ENCODE results near the gene TTLL11. TPM values are rescaled to one million over a fixed set of nuclear protein-coding genes. Genes with fewer than 3 reads are reported as not detected.

Gene TTLL11
- total and polyA plus RNA-seq, 7 experiments from 2014 or later: 3.0 to 8.6 (median 4.4) TPM

- H3K4me3 ChIP-seq (ENCODE audit: low read length): no peak overlapping the region
- H3K36me3 Mint-ChIP-seq: peaks cover 0 to 16% (median 7%) of the 10 kb centered on the region in 5 donors
- H3K27ac ChIP-seq (ENCODE audit: low read depth, low read length): no peak overlapping the region
- H3K9me3 ChIP-seq (ENCODE audit: control insufficient read depth in 2 of 3, low read length in 3 of 3): no peaks in the 10 kb centered on the region
- peak overlapping the region in 1 of 9 donors; percentile 15 for H3K27ac Mint-ChIP-seq
- H3K4me3 Mint-ChIP-seq: no peak overlapping the region
- DNase-seq (no peak), ATAC-seq (no peak)
- ChIA-PET CTCF (interaction anchor here (0.6 kb wide), 1 partner anchor 469 kb away, joined by 3 read pairs; no protein-coding TSS in a partner anchor), POLR2A (no interaction called here)
- H3K4me1 Mint-ChIP-seq: no peaks in the 10 kb centered on the region
- no peaks in the 10 kb centered on the region for H3K27me3 Mint-ChIP-seq
- H3K4me1 ChIP-seq (ENCODE audit: control insufficient read depth in 2 of 2, insufficient read depth in 2 of 2, low read length in 2 of 2): no peaks in the 10 kb centered on the region
- H3K9me3 Mint-ChIP-seq: peaks cover 0 to 2% (median 0%) of the 10 kb centered on the region in 11 donors
- intact Hi-C loops (cut with micrococcal nuclease): no loop called here
- no peaks in the 10 kb centered on the region for H3K36me3 ChIP-seq (ENCODE audit: control insufficient read depth in 2 of 3, insufficient read depth in 3 of 3, low read length in 3 of 3)
- H3K27me3 ChIP-seq (ENCODE audit: control insufficient read depth in 2 of 2, insufficient read depth in 2 of 2, low read length in 2 of 2): no peaks in the 10 kb centered on the region
These were observed 147.3 kb downstream of the TTLL11 start for GRCh38 chr9:121945849-121946248.

- Histone ChIP-seq H3K9me3 (ENCODE audit: control insufficient read depth in 2 of 3, low read length in 3 of 3) (no peaks in the 10 kb centered on the region), H3K4me1 (ENCODE audit: control insufficient read depth in 2 of 2, insufficient read depth in 2 of 2, low read length in 2 of 2) (no peaks in the 10 kb centered on the region), H3K27ac (ENCODE audit: low read depth, low read length) (no peak overlapping the region), H3K27me3 (ENCODE audit: control insufficient read depth in 2 of 2, insufficient read depth in 2 of 2, low read length in 2 of 2) (no peaks in the 10 kb centered on the region), H3K36me3 (ENCODE audit: control insufficient read depth in 2 of 3, insufficient read depth in 3 of 3, low read length in 3 of 3) (no peaks in the 10 kb centered on the region), H3K4me3 (ENCODE audit: low read length) (no peak overlapping the region)
- Mint-ChIP-seq H3K27me3 (no peaks in the 10 kb centered on the region), H3K9me3 (peaks cover 0 to 2% (median 0%) of the 10 kb centered on the region in 11 donors), H3K4me3 (no peak overlapping the region), H3K36me3 (peaks cover 0 to 16% (median 7%) of the 10 kb centered on the region in 5 donors), H3K27ac (no peak overlapping the region), H3K4me1 (no peaks in the 10 kb centered on the region)
- ChIA-PET CTCF (no interaction called here), POLR2A (no interaction called here)
- no peak for ATAC-seq
- DNase-seq: no peak
- intact Hi-C loops (cut with micrococcal nuclease): no loop called here
These were observed 147.8 kb downstream of the TTLL11 start for GRCh38 chr9:121945281-121945680.

- Mint-ChIP-seq H3K27ac (no peak overlapping the region), H3K9me3 (peaks cover 0 to 2% (median 0%) of the 10 kb centered on the region in 11 donors), H3K4me1 (no peaks in the 10 kb centered on the region), H3K36me3 (peaks cover 0 to 16% (median 7%) of the 10 kb centered on the region in 5 donors), H3K27me3 (no peaks in the 10 kb centered on the region), H3K4me3 (no peak overlapping the region)
- Histone ChIP-seq H3K27ac (ENCODE audit: low read depth, low read length) (no peak overlapping the region), H3K9me3 (ENCODE audit: control insufficient read depth in 2 of 3, low read length in 3 of 3) (no peaks in the 10 kb centered on the region), H3K4me1 (ENCODE audit: control insufficient read depth in 2 of 2, insufficient read depth in 2 of 2, low read length in 2 of 2) (no peaks in the 10 kb centered on the region), H3K27me3 (ENCODE audit: control insufficient read depth in 2 of 2, insufficient read depth in 2 of 2, low read length in 2 of 2) (no peaks in the 10 kb centered on the region), H3K4me3 (ENCODE audit: low read length) (no peak overlapping the region), H3K36me3 (ENCODE audit: control insufficient read depth in 2 of 3, insufficient read depth in 3 of 3, low read length in 3 of 3) (no peaks in the 10 kb centered on the region)
- ChIA-PET CTCF (no interaction called here), POLR2A (no interaction called here)
- ATAC-seq (no peak), DNase-seq (no peak)
- intact Hi-C loops (cut with micrococcal nuclease): no loop called here
These were observed 148.4 kb downstream of the TTLL11 start for GRCh38 chr9:121944711-121945191.

DNA sequence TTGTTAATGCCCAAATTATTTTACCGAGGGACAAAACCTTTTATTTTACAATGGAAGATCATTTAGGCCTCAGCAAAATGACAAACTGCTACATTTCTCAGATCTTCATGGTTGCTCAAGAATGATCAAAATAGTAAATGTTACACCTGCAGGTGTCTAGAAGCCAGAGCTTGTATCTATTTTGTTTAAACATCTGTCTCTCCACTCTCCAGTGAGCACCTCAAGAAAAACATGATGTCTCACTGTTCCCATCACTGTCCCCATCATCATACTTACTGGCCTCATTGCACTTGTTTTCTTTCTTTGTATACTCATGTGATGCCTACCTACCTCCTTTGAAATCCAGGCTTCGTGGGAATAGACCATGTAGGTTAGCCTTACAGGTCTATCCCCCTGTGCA lies 149.6 kb downstream of the TTLL11 start:
- H3K27ac ChIP-seq (ENCODE audit: low read depth, low read length): no peak overlapping the region
- no peaks in the 10 kb centered on the region for H3K4me1 ChIP-seq (ENCODE audit: control insufficient read depth in 2 of 2, insufficient read depth in 2 of 2, low read length in 2 of 2)
- no peak overlapping the region for H3K4me3 ChIP-seq (ENCODE audit: low read length)
- ATAC-seq: no peak
- no peaks in the 10 kb centered on the region for H3K36me3 ChIP-seq (ENCODE audit: control insufficient read depth in 2 of 3, insufficient read depth in 3 of 3, low read length in 3 of 3)
- no peak for DNase-seq
- Mint-ChIP-seq H3K4me1 (no peaks in the 10 kb centered on the region), H3K27ac (no peak overlapping the region), H3K27me3 (no peaks in the 10 kb centered on the region), H3K36me3 (peaks cover 0 to 16% (median 7%) of the 10 kb centered on the region in 5 donors), H3K9me3 (peaks cover 0 to 2% (median 0%) of the 10 kb centered on the region in 11 donors), H3K4me3 (no peak overlapping the region)
- CTCF ChIA-PET: no interaction called here
- H3K9me3 ChIP-seq (ENCODE audit: control insufficient read depth in 2 of 3, low read length in 3 of 3): no peaks in the 10 kb centered on the region
- no peaks in the 10 kb centered on the region for H3K27me3 ChIP-seq (ENCODE audit: control insufficient read depth in 2 of 2, insufficient read depth in 2 of 2, low read length in 2 of 2)
- intact Hi-C loops (cut with micrococcal nuclease): no loop called here
- POLR2A ChIA-PET: no interaction called here

DNA sequence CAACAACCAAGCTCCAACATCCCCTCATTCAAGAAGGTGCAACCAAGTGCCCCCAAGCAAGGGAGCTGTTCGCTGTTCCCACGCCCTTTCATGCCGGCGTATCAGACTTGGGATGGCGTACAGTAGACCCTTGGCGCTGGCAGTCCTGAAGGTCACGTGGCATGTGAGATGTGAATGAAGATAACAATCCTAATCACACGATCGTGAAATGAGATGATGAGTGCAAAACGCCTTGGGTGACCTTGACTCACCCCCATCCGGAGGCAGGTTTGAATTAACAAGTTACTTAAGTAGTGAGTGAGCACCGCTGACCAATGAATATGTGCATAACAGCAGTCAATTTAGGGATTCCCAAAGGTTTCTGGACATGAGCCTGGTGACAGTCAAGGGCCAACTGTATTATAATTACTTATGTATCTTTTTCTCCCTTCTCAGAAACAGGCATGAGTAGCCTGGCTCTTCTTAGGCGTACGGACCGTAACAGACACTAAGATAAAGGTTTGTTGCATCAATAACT lies 150.2 kb downstream of the TTLL11 start:
- Mint-ChIP-seq H3K27ac (no peak overlapping the region), H3K9me3 (peaks cover 0 to 2% (median 0%) of the 10 kb centered on the region in 11 donors), H3K4me3 (no peak overlapping the region), H3K4me1 (no peaks in the 10 kb centered on the region), H3K36me3 (peaks cover 0 to 16% (median 7%) of the 10 kb centered on the region in 5 donors), H3K27me3 (no peaks in the 10 kb centered on the region)
- intact Hi-C loops (cut with micrococcal nuclease): no loop called here
- ChIA-PET CTCF (no interaction called here), POLR2A (no interaction called here)
- H3K9me3 ChIP-seq (ENCODE audit: control insufficient read depth in 2 of 3, low read length in 3 of 3): no peaks in the 10 kb centered on the region
- DNase-seq: no peak
- ATAC-seq: no peak
- H3K4me3 ChIP-seq (ENCODE audit: low read length): no peak overlapping the region
- H3K36me3 ChIP-seq (ENCODE audit: control insufficient read depth in 2 of 3, insufficient read depth in 3 of 3, low read length in 3 of 3): no peaks in the 10 kb centered on the region
- H3K27ac ChIP-seq (ENCODE audit: low read depth, low read length): no peak overlapping the region
- H3K27me3 ChIP-seq (ENCODE audit: control insufficient read depth in 2 of 2, insufficient read depth in 2 of 2, low read length in 2 of 2): no peaks in the 10 kb centered on the region
- H3K4me1 ChIP-seq (ENCODE audit: control insufficient read depth in 2 of 2, insufficient read depth in 2 of 2, low read length in 2 of 2): no peaks in the 10 kb centered on the region

GRCh38 chr9:121942313-121942712 lies 150.8 kb downstream of the TTLL11 start:
- H3K27me3 Mint-ChIP-seq: no peaks in the 10 kb centered on the region
- no peaks in the 10 kb centered on the region for H3K36me3 ChIP-seq (ENCODE audit: control insufficient read depth in 2 of 3, insufficient read depth in 3 of 3, low read length in 3 of 3)
- H3K27ac Mint-ChIP-seq: no peak overlapping the region
- peaks cover 0 to 2% (median 0%) of the 10 kb centered on the region in 11 donors for H3K9me3 Mint-ChIP-seq
- ATAC-seq (no peak), DNase-seq (no peak)
- no peaks in the 10 kb centered on the region for H3K4me1 ChIP-seq (ENCODE audit: control insufficient read depth in 2 of 2, insufficient read depth in 2 of 2, low read length in 2 of 2)
- peaks cover 0 to 16% (median 7%) of the 10 kb centered on the region in 5 donors for H3K36me3 Mint-ChIP-seq
- ChIA-PET POLR2A (no interaction called here), CTCF (interaction anchor here (0.6 kb wide), 1 partner anchor 15 kb away, joined by 4 read pairs; no protein-coding TSS in a partner anchor)
- no peak overlapping the region for H3K4me3 Mint-ChIP-seq
- intact Hi-C loops (cut with micrococcal nuclease): no loop called here
- no peaks in the 10 kb centered on the region for H3K9me3 ChIP-seq (ENCODE audit: control insufficient read depth in 2 of 3, low read length in 3 of 3)
- no peak overlapping the region for H3K27ac ChIP-seq (ENCODE audit: low read depth, low read length)
- no peak overlapping the region for H3K4me3 ChIP-seq (ENCODE audit: low read length)
- H3K4me1 Mint-ChIP-seq: no peaks in the 10 kb centered on the region
- H3K27me3 ChIP-seq (ENCODE audit: control insufficient read depth in 2 of 2, insufficient read depth in 2 of 2, low read length in 2 of 2): no peaks in the 10 kb centered on the region

- no peak for ATAC-seq
- no peaks in the 10 kb centered on the region for H3K4me1 ChIP-seq (ENCODE audit: control insufficient read depth in 2 of 2, insufficient read depth in 2 of 2, low read length in 2 of 2)
- Mint-ChIP-seq H3K4me1 (no peaks in the 10 kb centered on the region), H3K36me3 (peaks cover 0 to 9% (median 6%) of the 10 kb centered on the region in 5 donors), H3K27me3 (no peaks in the 10 kb centered on the region), H3K27ac (no peak overlapping the region), H3K9me3 (peaks cover 0 to 2% (median 0%) of the 10 kb centered on the region in 11 donors), H3K4me3 (no peak overlapping the region)
- H3K36me3 ChIP-seq (ENCODE audit: control insufficient read depth in 2 of 3, insufficient read depth in 3 of 3, low read length in 3 of 3): no peaks in the 10 kb centered on the region
- H3K9me3 ChIP-seq (ENCODE audit: control insufficient read depth in 2 of 3, low read length in 3 of 3): no peaks in the 10 kb centered on the region
- no peak overlapping the region for H3K4me3 ChIP-seq (ENCODE audit: low read length)
- intact Hi-C loops (cut with micrococcal nuclease): no loop called here
- no peak for DNase-seq
- POLR2A ChIA-PET: no interaction called here
- CTCF ChIA-PET: no interaction called here
- no peaks in the 10 kb centered on the region for H3K27me3 ChIP-seq (ENCODE audit: control insufficient read depth in 2 of 2, insufficient read depth in 2 of 2, low read length in 2 of 2)
- no peak overlapping the region for H3K27ac ChIP-seq (ENCODE audit: low read depth, low read length)
These were observed 153.5 kb downstream of the TTLL11 start for GRCh38 chr9:121939643-121940042.

Data from naive thymus-derived CD4-positive, alpha-beta T cell (primary cell).